GM12864 (cell line): Measurements from ENCODE around the gene RNFT2.

Experiments
- DNase-seq: peaks from one replicate; pipeline ENCODE4 v3.0.0-alpha.2; 2011; ENCODE audit warnings: low read depth
- H3K4me3 ChIP-seq: 2 replicates; pipeline ENCODE4 v1.5.1; 2011; ENCODE audit warnings: mild to moderate bottlenecking, low read depth, low read length, control low read depth
- TF ChIP-seq, protein P1 (sequence below): IDR thresholded peaks from 2 replicates; pipeline ENCODE4 v1.5.1; 2011; ENCODE audit warnings: low read depth, mild to moderate bottlenecking, moderate library complexity, low read length, control low read depth, inconsistent platforms; ENCODE audit errors: missing control alignments

RNFT2 gene

DNA sequence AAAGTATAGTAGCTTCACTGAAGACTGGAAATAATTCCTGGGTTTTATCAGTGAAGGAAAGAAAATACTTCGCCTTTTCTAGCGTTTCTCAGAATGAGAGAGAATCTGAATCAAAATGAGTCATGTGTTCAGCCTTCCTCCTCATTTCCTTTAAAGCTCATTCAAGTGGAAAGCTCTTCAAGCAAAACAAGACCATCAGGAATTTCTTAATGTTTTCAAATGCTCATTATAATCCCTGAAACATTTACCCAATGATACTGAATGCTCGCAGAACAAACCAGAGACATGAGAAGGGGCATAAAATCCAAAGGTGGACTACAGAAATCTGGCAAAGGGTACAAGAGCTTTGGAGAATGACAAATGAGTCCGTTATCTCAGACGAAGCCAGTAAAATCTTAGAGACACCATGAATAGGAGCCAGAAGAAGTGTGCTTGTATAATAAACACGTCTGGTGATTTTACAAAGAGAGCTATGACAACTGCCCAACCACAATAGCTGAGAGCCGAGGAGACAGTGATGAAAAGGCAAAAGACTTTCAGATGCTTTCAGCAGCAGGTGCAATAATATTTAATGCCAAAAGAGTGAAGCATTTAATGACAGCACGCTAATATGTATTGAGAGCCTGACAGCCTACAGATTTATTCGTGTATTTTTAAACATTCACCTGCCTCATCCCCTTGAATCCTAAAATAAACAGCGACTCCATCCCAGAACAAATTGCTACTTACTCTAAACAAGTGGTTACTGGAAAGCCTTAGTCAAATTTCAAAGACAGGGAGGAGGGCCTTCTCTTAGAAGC, 19.3 kb upstream of the RNFT2 start:
- TF ChIP-seq, protein P1, sequence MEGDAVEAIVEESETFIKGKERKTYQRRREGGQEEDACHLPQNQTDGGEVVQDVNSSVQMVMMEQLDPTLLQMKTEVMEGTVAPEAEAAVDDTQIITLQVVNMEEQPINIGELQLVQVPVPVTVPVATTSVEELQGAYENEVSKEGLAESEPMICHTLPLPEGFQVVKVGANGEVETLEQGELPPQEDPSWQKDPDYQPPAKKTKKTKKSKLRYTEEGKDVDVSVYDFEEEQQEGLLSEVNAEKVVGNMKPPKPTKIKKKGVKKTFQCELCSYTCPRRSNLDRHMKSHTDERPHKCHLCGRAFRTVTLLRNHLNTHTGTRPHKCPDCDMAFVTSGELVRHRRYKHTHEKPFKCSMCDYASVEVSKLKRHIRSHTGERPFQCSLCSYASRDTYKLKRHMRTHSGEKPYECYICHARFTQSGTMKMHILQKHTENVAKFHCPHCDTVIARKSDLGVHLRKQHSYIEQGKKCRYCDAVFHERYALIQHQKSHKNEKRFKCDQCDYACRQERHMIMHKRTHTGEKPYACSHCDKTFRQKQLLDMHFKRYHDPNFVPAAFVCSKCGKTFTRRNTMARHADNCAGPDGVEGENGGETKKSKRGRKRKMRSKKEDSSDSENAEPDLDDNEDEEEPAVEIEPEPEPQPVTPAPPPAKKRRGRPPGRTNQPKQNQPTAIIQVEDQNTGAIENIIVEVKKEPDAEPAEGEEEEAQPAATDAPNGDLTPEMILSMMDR: no peak
- no peak overlapping the region for H3K4me3 ChIP-seq
- no peak for DNase-seq

DNA sequence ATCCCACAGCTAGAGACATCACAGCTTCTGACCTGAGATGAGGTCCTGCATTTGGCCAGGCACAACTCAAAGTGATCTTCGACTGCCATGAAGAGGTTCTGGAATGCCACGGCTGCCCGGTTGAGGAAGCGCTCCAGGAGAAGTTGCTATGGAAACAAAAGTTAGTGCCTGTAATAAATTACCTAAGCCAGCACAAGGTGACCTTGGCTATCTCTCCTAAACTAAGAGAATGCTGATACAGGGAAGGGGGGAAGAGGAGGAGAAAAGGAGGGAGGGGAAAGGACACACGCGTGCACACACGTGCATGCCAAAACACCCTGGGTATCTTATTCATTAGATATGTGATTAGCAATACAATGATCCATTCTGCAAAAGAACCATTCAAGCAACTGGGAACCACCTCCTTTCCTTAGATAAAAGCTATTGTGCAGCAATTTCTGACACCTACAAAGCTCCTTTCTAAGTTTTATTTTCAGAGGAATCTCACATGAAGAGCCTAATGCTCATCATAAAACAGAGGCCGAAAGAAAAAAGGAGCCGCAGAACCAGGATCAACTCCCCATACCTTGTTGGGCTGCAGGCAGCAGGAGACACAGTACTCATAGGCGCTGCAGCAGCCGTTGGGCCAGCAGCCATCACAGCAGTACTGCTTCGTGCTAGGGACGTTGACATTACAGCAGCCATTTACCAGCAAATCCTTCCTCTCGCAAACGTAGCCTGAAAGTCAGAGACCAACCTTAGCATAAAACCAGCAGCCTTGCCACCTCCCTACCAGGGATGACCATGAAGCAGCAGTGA, 18.2 kb upstream of the RNFT2 start:
- no peak overlapping the region for H3K4me3 ChIP-seq
- DNase-seq: no peak
- TF ChIP-seq, protein P1: no peak

DNA sequence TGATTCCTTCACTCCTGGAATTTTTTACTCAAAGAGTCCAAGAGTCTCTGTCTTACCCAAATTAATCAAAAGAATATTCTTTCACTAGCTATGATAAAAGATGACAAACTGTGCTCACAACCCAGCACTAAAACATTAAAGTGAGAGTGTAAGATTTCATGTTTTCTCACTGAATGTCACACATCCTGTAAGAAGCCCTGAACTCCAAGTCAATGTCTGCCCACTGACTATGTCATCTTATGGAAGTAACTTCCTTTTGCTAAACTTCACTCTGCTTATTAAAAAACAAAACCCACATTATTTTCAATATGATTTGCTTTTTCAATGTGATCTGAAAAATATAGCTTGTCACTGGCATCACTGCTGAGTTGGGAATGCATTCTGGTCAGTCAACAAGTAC, 15.9 kb upstream of the RNFT2 start:
- TF ChIP-seq, protein P1: no peak
- DNase-seq: no peak
- H3K4me3 ChIP-seq: no peak overlapping the region

DNA sequence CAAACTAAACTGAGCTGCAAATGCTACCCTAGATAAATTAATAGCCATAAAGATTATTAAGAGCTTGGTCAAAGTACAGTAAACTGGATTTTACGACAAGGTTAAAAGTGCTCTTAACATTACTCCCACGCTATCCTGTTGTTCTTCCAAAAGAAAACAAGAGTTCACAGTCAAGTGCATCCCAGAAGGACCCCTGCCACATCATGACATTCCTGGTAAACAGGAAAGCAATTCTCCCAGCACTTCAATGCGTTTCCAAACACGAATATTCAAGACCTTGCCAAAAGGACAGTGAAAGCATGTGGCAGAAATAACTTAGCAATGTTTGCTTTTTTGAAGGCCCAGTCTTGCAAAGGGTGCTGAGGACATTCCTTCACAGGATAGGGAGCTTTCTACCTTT, 11.4 kb upstream of the RNFT2 start:
- no peak overlapping the region for H3K4me3 ChIP-seq
- TF ChIP-seq, protein P1: no peak
- no peak for DNase-seq

DNA sequence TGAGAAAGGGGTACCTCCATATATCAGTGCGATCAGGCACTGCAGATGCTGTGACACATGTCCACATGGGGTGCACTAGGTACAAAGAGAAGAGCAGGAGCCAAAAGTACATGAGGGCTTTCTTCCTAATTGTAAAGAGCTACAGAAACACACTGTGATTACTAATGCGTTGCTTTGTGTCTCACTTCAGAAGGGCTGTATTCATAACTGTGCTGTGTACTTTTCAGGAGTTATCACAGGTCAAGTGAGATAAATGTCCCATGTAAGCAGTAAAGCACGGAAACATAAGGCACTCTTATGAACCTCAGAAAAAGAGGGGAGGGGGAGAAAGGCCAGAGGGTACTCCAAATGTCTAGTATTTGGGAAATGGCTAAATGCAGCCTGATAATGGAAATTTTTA, 10.9 kb upstream of the RNFT2 start:
- TF ChIP-seq, protein P1: no peak
- no peak for DNase-seq
- no peak overlapping the region for H3K4me3 ChIP-seq

DNA sequence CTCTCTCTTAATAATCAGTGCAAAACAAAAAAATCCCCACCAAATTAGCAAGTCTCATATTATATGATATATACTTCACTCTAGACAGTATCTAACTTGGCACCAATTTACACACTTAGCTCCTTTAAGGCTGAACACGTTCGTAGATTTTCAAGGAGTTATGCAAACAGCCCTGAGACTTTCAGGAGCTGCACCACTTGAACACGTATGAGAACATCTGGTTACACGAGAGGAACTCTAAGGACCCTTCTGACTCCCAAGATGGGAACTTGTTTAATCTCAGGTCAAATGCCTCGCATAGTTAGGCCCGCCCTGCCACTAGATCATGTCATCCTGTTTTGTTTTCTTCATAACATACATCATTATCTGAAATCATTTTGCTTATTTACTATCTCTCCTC, 10.2 kb upstream of the RNFT2 start:
- TF ChIP-seq, protein P1: no peak
- no peak for DNase-seq
- H3K4me3 ChIP-seq: no peak overlapping the region
